Measurements from ENCODE around the gene EYS.

Gene EYS

GRCh38 chr6:65566117-65566516, 140.9 kb downstream of the EYS start:
- Histone ChIP-seq H3K36me3 (ENCODE audit: control insufficient read depth, insufficient read depth, low read length) (no peaks in the 10 kb centered on the region), H3K4me3 (ENCODE audit: low read length) (no peak overlapping the region), H3K27me3 (ENCODE audit: control insufficient read depth, insufficient read depth, low read length) (no peaks in the 10 kb centered on the region), H3K27ac (ENCODE audit: low read length) (no peak overlapping the region), H3K9me3 (ENCODE audit: control insufficient read depth, insufficient read depth, low read length) (no peaks in the 10 kb centered on the region; the same call in 1 of the 2 replicates), H3K4me1 (ENCODE audit: control insufficient read depth, insufficient read depth, low read length) (no peaks in the 10 kb centered on the region)
- DNase-seq (ENCODE audit: low read depth, low spot score), result no peak
- WGBS (ENCODE audit: insufficient coverage, insufficient read length), result no CpG with 5 or more reads among the region's 3 CpGs

GRCh38 chr6:65558071-65558470, 149.0 kb downstream of the EYS start:
- H3K9me3 ChIP-seq (ENCODE audit: control insufficient read depth, insufficient read depth, low read length), result peaks cover 3% of the 10 kb centered on the region
- peaks cover 1% of the 10 kb centered on the region; the same call in 1 of the 2 replicates for H3K4me1 ChIP-seq (ENCODE audit: control insufficient read depth, insufficient read depth, low read length)
- no peaks in the 10 kb centered on the region for H3K36me3 ChIP-seq (ENCODE audit: control insufficient read depth, insufficient read depth, low read length)
- no peak for DNase-seq (ENCODE audit: low read depth, low spot score)
- H3K27ac ChIP-seq (ENCODE audit: low read length), result no peak overlapping the region
- WGBS (ENCODE audit: insufficient coverage, insufficient read length), result no CpG with 5 or more reads among the region's 6 CpGs
- H3K27me3 ChIP-seq (ENCODE audit: control insufficient read depth, insufficient read depth, low read length), result no peaks in the 10 kb centered on the region
- H3K4me3 ChIP-seq (ENCODE audit: low read length), result no peak overlapping the region

DNA sequence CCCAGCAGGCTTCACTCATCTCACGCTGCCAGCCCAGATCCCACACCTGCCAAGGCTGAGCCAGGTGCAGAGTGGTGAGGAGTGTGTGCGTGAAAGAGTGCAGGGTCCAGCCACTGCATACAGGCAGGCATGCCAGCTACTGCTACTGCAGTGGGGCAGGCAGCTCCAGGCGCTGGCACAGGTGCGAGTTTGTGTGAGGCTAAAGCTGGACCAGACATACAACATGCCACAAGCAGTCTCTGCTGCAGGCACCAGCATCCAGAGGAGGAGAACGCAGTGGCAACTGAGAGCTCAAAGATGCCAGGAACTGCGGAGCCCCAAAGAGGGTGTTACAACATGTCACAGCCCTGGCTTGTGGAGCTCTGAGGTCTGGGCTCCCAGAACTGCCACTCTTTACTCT, 149.8 kb downstream of the EYS start:
- DNase-seq (ENCODE audit: low read depth, low spot score), result no peak
- Histone ChIP-seq H3K36me3 (ENCODE audit: control insufficient read depth, insufficient read depth, low read length) (no peaks in the 10 kb centered on the region), H3K27ac (ENCODE audit: low read length) (no peak overlapping the region), H3K27me3 (ENCODE audit: control insufficient read depth, insufficient read depth, low read length) (no peaks in the 10 kb centered on the region), H3K4me3 (ENCODE audit: low read length) (no peak overlapping the region), H3K9me3 (ENCODE audit: control insufficient read depth, insufficient read depth, low read length) (peaks cover 3% of the 10 kb centered on the region), H3K4me1 (ENCODE audit: control insufficient read depth, insufficient read depth, low read length) (peaks cover 1% of the 10 kb centered on the region; the same call in 1 of the 2 replicates)
- no CpG with 5 or more reads among the region's 6 CpGs for WGBS (ENCODE audit: insufficient coverage, insufficient read length)

GRCh38 chr6:65546894-65547293, 160.1 kb downstream of the EYS start:
- WGBS (ENCODE audit: insufficient coverage, insufficient read length), result no CpG with 5 or more reads among the region's 3 CpGs
- H3K4me3 ChIP-seq (ENCODE audit: low read length), result no peak overlapping the region
- DNase-seq (ENCODE audit: low read depth, low spot score), result no peak

GRCh38 chr6:65545920-65546319, 161.1 kb downstream of the EYS start:
- H3K27ac ChIP-seq (ENCODE audit: low read length), result no peak overlapping the region
- H3K4me3 ChIP-seq (ENCODE audit: low read length), result no peak overlapping the region
- no peaks in the 10 kb centered on the region for H3K4me1 ChIP-seq (ENCODE audit: control insufficient read depth, insufficient read depth, low read length)
- no CpG with 5 or more reads among the region's 2 CpGs for WGBS (ENCODE audit: insufficient coverage, insufficient read length)
- H3K9me3 ChIP-seq (ENCODE audit: control insufficient read depth, insufficient read depth, low read length), result no peaks in the 10 kb centered on the region; the same call in 1 of the 2 replicates
- DNase-seq (ENCODE audit: low read depth, low spot score), result no peak
- no peaks in the 10 kb centered on the region for H3K27me3 ChIP-seq (ENCODE audit: control insufficient read depth, insufficient read depth, low read length)
- no peaks in the 10 kb centered on the region for H3K36me3 ChIP-seq (ENCODE audit: control insufficient read depth, insufficient read depth, low read length)

More at GRCh38 chr6:65546894-65547293, 160.1 kb downstream of the EYS start:
- Histone ChIP-seq H3K27ac (ENCODE audit: low read length) (no peak overlapping the region), H3K27me3 (ENCODE audit: control insufficient read depth, insufficient read depth, low read length) (no peaks in the 10 kb centered on the region), H3K4me1 (ENCODE audit: control insufficient read depth, insufficient read depth, low read length) (no peaks in the 10 kb centered on the region), H3K36me3 (ENCODE audit: control insufficient read depth, insufficient read depth, low read length) (no peaks in the 10 kb centered on the region), H3K9me3 (ENCODE audit: control insufficient read depth, insufficient read depth, low read length) (no peaks in the 10 kb centered on the region; the same call in 1 of the 2 replicates)

GRCh38 chr6:65538644-65539043, 168.4 kb downstream of the EYS start:
- no CpG with 5 or more reads among the region's 1 CpG for WGBS (ENCODE audit: insufficient coverage, insufficient read length)
- Histone ChIP-seq H3K4me3 (ENCODE audit: low read length) (no peak overlapping the region), H3K27me3 (ENCODE audit: control insufficient read depth, insufficient read depth, low read length) (no peaks in the 10 kb centered on the region), H3K36me3 (ENCODE audit: control insufficient read depth, insufficient read depth, low read length) (no peaks in the 10 kb centered on the region), H3K27ac (ENCODE audit: low read length) (no peak overlapping the region), H3K4me1 (ENCODE audit: control insufficient read depth, insufficient read depth, low read length) (no peaks in the 10 kb centered on the region), H3K9me3 (ENCODE audit: control insufficient read depth, insufficient read depth, low read length) (no peaks in the 10 kb centered on the region)
- DNase-seq (ENCODE audit: low read depth, low spot score), result no peak

- Histone ChIP-seq H3K36me3 (ENCODE audit: control insufficient read depth, insufficient read depth, low read length) (no peaks in the 10 kb centered on the region), H3K27ac (ENCODE audit: low read length) (no peak overlapping the region), H3K9me3 (ENCODE audit: control insufficient read depth, insufficient read depth, low read length) (no peaks in the 10 kb centered on the region), H3K27me3 (ENCODE audit: control insufficient read depth, insufficient read depth, low read length) (no peaks in the 10 kb centered on the region), H3K4me3 (ENCODE audit: low read length) (no peak overlapping the region), H3K4me1 (ENCODE audit: control insufficient read depth, insufficient read depth, low read length) (no peaks in the 10 kb centered on the region)
- WGBS (ENCODE audit: insufficient coverage, insufficient read length), result no CpG with 5 or more reads among the region's 2 CpGs
- DNase-seq (ENCODE audit: low read depth, low spot score), result no peak
These were observed 169.4 kb downstream of the EYS start for GRCh38 chr6:65537600-65537999.

DNA sequence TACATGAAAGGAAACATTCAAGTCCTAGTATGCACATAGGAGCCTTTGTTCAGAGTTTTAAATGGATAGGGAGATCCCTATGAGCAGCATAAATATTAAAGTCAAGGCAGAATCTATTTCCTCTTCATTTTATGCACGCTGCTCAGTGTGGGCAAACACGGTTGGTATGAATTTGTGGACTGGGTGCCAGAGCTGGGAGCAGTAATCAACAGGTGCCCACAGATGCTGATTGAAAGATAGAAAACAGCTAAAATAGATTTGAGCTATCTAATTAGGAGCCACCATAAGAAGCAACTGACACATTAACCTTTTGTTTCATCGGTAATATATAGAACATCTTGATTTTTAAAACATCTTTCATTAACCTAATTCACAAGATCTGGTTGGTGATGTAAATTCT, 175.5 kb downstream of the EYS start:
- Histone ChIP-seq H3K27ac (ENCODE audit: low read length) (no peak overlapping the region), H3K9me3 (ENCODE audit: control insufficient read depth, insufficient read depth, low read length) (no peaks in the 10 kb centered on the region), H3K4me1 (ENCODE audit: control insufficient read depth, insufficient read depth, low read length) (no peaks in the 10 kb centered on the region), H3K36me3 (ENCODE audit: control insufficient read depth, insufficient read depth, low read length) (no peaks in the 10 kb centered on the region), H3K4me3 (ENCODE audit: low read length) (no peak overlapping the region), H3K27me3 (ENCODE audit: control insufficient read depth, insufficient read depth, low read length) (no peaks in the 10 kb centered on the region)
- no peak for DNase-seq (ENCODE audit: low read depth, low spot score)
- no CpG with 5 or more reads among the region's 3 CpGs for WGBS (ENCODE audit: insufficient coverage, insufficient read length)

- no peaks in the 10 kb centered on the region for H3K4me1 ChIP-seq (ENCODE audit: control insufficient read depth, insufficient read depth, low read length)
- WGBS (ENCODE audit: insufficient coverage, insufficient read length), result no CpG with 5 or more reads among the region's 2 CpGs
- H3K27me3 ChIP-seq (ENCODE audit: control insufficient read depth, insufficient read depth, low read length), result no peaks in the 10 kb centered on the region
- DNase-seq (ENCODE audit: low read depth, low spot score), result no peak
- no peaks in the 10 kb centered on the region for H3K9me3 ChIP-seq (ENCODE audit: control insufficient read depth, insufficient read depth, low read length)
- no peak overlapping the region for H3K27ac ChIP-seq (ENCODE audit: low read length)
- H3K4me3 ChIP-seq (ENCODE audit: low read length), result no peak overlapping the region
- H3K36me3 ChIP-seq (ENCODE audit: control insufficient read depth, insufficient read depth, low read length), result no peaks in the 10 kb centered on the region
These were observed 182.8 kb downstream of the EYS start for GRCh38 chr6:65524232-65524631.

DNA sequence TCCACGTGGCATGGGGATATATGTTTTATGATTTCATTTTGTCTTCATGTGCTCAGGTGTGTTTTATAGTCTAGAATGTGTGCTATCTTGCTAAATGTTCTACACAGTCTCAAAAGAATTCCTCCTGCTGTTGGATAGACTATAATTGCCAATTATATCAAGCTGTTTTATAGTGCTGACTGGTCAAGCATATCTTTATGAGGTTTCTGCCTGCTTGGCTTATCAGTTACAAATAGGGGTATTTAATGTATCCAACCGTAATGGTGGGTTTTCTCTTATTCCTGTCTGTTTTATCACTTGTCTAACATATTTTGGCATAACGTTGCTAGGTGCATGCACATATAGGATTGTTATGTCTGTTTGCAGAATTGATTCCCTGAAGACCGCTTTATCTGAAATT, 201.3 kb downstream of the EYS start:
- Histone ChIP-seq H3K27ac (ENCODE audit: low read length) (no peak overlapping the region), H3K4me3 (ENCODE audit: low read length) (no peak overlapping the region), H3K36me3 (ENCODE audit: control insufficient read depth, insufficient read depth, low read length) (no peaks in the 10 kb centered on the region), H3K9me3 (ENCODE audit: control insufficient read depth, insufficient read depth, low read length) (no peaks in the 10 kb centered on the region), H3K4me1 (ENCODE audit: control insufficient read depth, insufficient read depth, low read length) (no peaks in the 10 kb centered on the region), H3K27me3 (ENCODE audit: control insufficient read depth, insufficient read depth, low read length) (no peaks in the 10 kb centered on the region)
- DNase-seq (ENCODE audit: low read depth, low spot score), result no peak
- WGBS (ENCODE audit: insufficient coverage, insufficient read length), result no CpG with 5 or more reads among the region's 4 CpGs

DNA sequence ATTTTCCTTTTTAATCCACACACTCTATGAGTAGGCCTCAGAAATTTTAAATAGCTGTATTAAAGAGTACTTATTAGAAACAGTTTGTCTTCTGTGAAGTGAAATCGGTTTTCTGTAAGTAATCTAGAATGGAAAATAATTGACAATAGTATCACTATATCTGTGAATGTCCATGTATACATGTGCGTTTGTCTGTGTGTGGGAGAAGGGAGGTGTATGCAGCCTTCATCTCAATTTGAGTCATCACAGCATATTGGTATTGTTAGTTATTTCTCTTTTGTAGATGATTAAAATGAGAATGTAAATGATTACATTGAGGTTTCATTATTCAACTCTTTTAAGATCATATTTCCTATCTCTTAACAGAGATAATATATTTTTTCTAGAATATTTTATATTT, 206.0 kb downstream of the EYS start:
- H3K4me1 ChIP-seq (ENCODE audit: control insufficient read depth, insufficient read depth, low read length), result no peaks in the 10 kb centered on the region
- DNase-seq (ENCODE audit: low read depth, low spot score), result no peak
- no peaks in the 10 kb centered on the region for H3K9me3 ChIP-seq (ENCODE audit: control insufficient read depth, insufficient read depth, low read length)
- H3K27me3 ChIP-seq (ENCODE audit: control insufficient read depth, insufficient read depth, low read length), result no peaks in the 10 kb centered on the region
- no CpG with 5 or more reads among the region's 2 CpGs for WGBS (ENCODE audit: insufficient coverage, insufficient read length)
- no peak overlapping the region for H3K4me3 ChIP-seq (ENCODE audit: low read length)
- no peak overlapping the region for H3K27ac ChIP-seq (ENCODE audit: low read length)
- no peaks in the 10 kb centered on the region for H3K36me3 ChIP-seq (ENCODE audit: control insufficient read depth, insufficient read depth, low read length)

All from iPS DF 6.9 (cell line).